CD4-positive, alpha-beta T cell (primary cell): ENCODE measurements around the gene PGBD5. TPM values are rescaled to one million over a fixed set of nuclear protein-coding genes. Genes with fewer than 3 reads are reported as not detected.

Experiments
- ATAC-seq: fragments of 200-7000 bp; cut with Tn5 transposase; one replicate; pipeline ENCODE4 v1.10.0; 2022; ENCODE audit warnings: mild to moderate bottlenecking; ENCODE audit not compliant: poor library complexity
- CTCF ChIA-PET: fragments of 350-600 bp; sonication (Branson Sonifier 250); formaldehyde crosslinking; loops from one replicate; lab custom pipeline; 2021; ENCODE audit warnings: antibody characterized with exemption, inconsistent platforms; lab: Charles Lee
- POLR2A ChIA-PET: fragments of 350-600 bp; sonication (Branson Sonifier 250); formaldehyde crosslinking; loops from one replicate; lab custom pipeline; 2021; ENCODE audit warnings: antibody characterized with exemption, inconsistent platforms; lab: Charles Lee
- DNase-seq, 14 experiments: peaks; one replicate each; pipeline ENCODE4 v3.0.0-alpha.2; 2013 to 2020; ENCODE audit warnings: mixed read lengths in 2 of 14
- H3K27ac ChIP-seq, 2 donors: one replicate each; pipeline versions ENCODE4 v1.5.1 to v1.7.0; 2013; ENCODE audit warnings: low read length in 2 of 2, low read depth in 1 of 2, mild to moderate bottlenecking in 1 of 2
- H3K27me3 ChIP-seq, 2 experiments: 1 replicate in 1 of 2; 2 replicates in 1 of 2; pipeline versions ENCODE4 v1.6.1 to v1.7.0; 2013; ENCODE audit warnings: low read length in 2 of 2, control low read depth in 1 of 2, mild to moderate bottlenecking in 1 of 2, moderate library complexity in 1 of 2; ENCODE audit not compliant: insufficient read depth in 2 of 2, control insufficient read depth in 1 of 2
- H3K36me3 ChIP-seq: one replicate; pipeline ENCODE4 v1.6.1; 2013; ENCODE audit warnings: low read length, control low read depth; ENCODE audit not compliant: insufficient read depth
- H3K4me1 ChIP-seq: one replicate; pipeline ENCODE4 v1.6.1; 2013; ENCODE audit warnings: low read length, control low read depth; ENCODE audit not compliant: insufficient read depth
- H3K4me3 ChIP-seq: one replicate; pipeline ENCODE4 v1.5.1; 2013; ENCODE audit warnings: mild to moderate bottlenecking, low read length, moderate library complexity
- H3K9me3 ChIP-seq, 2 experiments: 1 replicate in 1 of 2; 2 replicates in 1 of 2; pipeline versions ENCODE4 v1.6.1 to v1.7.0; 2013; ENCODE audit warnings: low read length in 2 of 2, mild to moderate bottlenecking in 2 of 2, control low read depth in 1 of 2, moderate library complexity in 1 of 2; ENCODE audit not compliant: control insufficient read depth in 1 of 2, insufficient read depth in 1 of 2
- H3K27ac Mint-ChIP-seq: one replicate; pipeline ENCODE4 v1.8.0; 2020; ENCODE audit warnings: mixed read lengths
- H3K27me3 Mint-ChIP-seq: one replicate; pipeline ENCODE4 v1.8.0; 2021; ENCODE audit warnings: mixed read lengths
- H3K36me3 Mint-ChIP-seq: one replicate; pipeline ENCODE4 v1.8.0; 2021; ENCODE audit warnings: low read depth, mixed read lengths
- H3K4me1 Mint-ChIP-seq: one replicate; pipeline ENCODE4 v1.8.0; 2021; ENCODE audit warnings: low read depth, mixed read lengths
- H3K4me3 Mint-ChIP-seq: one replicate; pipeline ENCODE4 v1.8.0; 2020; ENCODE audit warnings: mild to moderate bottlenecking, mixed read lengths
- H3K9me3 Mint-ChIP-seq: one replicate; pipeline ENCODE4 v1.8.0; 2020; ENCODE audit warnings: mixed read lengths
- CTCF ChIP-seq: fragments of 200-600 bp; IDR thresholded peaks from one replicate; pipeline ENCODE4 v1.8.0; 2022; ENCODE audit warnings: antibody characterized with exemption, mild to moderate bottlenecking
- intact Hi-C, 2 experiments: fragments of 100-400 bp; cut with DNase I in 1 of 2; cut with micrococcal nuclease in 1 of 2; formaldehyde crosslinking; loops; one replicate each; pipeline versions ENCODE4 v1.15.1 to v1.9.0; 2023 to 2025; cut with DNase I, micrococcal nuclease
- total RNA-seq, 174 experiments: library from RNA in 2 of 174; stranded (reverse) in 2 of 174; gene quantifications; one replicate each; pipeline ENCODE4 v1.2.3 and lab custom pipeline; 2021 to 2026

The PGBD5 gene
- total RNA-seq, 2 experiments from 2014 or later = not detected

- Histone ChIP-seq H3K4me3 (no peak overlapping the region), H3K4me1 (peaks cover 5% of the 10 kb centered on the region), H3K27ac (no peak overlapping the region), H3K9me3 (no peaks in the 10 kb centered on the region), H3K36me3 (no peaks in the 10 kb centered on the region), H3K27me3 (no peaks in the 10 kb centered on the region)
- peaks cover 4% of the 10 kb centered on the region for H3K4me1 Mint-ChIP-seq
- H3K9me3 Mint-ChIP-seq = no peaks in the 10 kb centered on the region
- no peak overlapping the region for H3K27ac Mint-ChIP-seq
- no peak overlapping the region for H3K4me3 Mint-ChIP-seq
- ATAC-seq (no peak), DNase-seq (no peak)
- no peaks in the 10 kb centered on the region for H3K27me3 Mint-ChIP-seq
- intact Hi-C loops = loop anchor here (1.0 to 10.0 kb wide), 5 partner anchors 142 to 1645 kb away; no protein-coding TSS in a partner anchor
- H3K36me3 Mint-ChIP-seq = no peaks in the 10 kb centered on the region
- CTCF ChIA-PET = no interaction called here
- POLR2A ChIA-PET = no interaction called here
- no peak for TF ChIP-seq CTCF
Measured at GRCh38 chr1:230309646-230310177, 116.4 kb downstream of the PGBD5 start.

GRCh38 chr1:230308821-230309220 lies 117.3 kb downstream of the PGBD5 start:
- no peaks in the 10 kb centered on the region for H3K9me3 Mint-ChIP-seq
- Histone ChIP-seq H3K27ac (no peak overlapping the region), H3K27me3 (no peaks in the 10 kb centered on the region), H3K4me3 (no peak overlapping the region), H3K9me3 (no peaks in the 10 kb centered on the region), H3K36me3 (no peaks in the 10 kb centered on the region), H3K4me1 (peaks cover 5% of the 10 kb centered on the region)
- DNase-seq (no peak), ATAC-seq (no peak)
- POLR2A ChIA-PET = no interaction called here
- H3K36me3 Mint-ChIP-seq = no peaks in the 10 kb centered on the region
- intact Hi-C loops = loop anchor here in 1 of 2 experiments (10.0 kb wide), 1 partner anchor 1644 kb away; no protein-coding TSS in a partner anchor
- H3K27me3 Mint-ChIP-seq = no peaks in the 10 kb centered on the region
- H3K4me1 Mint-ChIP-seq = peaks cover 4% of the 10 kb centered on the region
- no peak overlapping the region for H3K4me3 Mint-ChIP-seq
- CTCF ChIA-PET = no interaction called here
- TF ChIP-seq CTCF = no peak
- H3K27ac Mint-ChIP-seq = no peak overlapping the region

GRCh38 chr1:230308039-230308438 lies 118.1 kb downstream of the PGBD5 start:
- ChIA-PET CTCF (no interaction called here), POLR2A (no interaction called here)
- Histone ChIP-seq H3K4me1 (peaks cover 5% of the 10 kb centered on the region), H3K9me3 (no peaks in the 10 kb centered on the region), H3K36me3 (no peaks in the 10 kb centered on the region), H3K27ac (no peak overlapping the region), H3K4me3 (no peak overlapping the region), H3K27me3 (no peaks in the 10 kb centered on the region)
- no peak for TF ChIP-seq CTCF
- H3K4me1 Mint-ChIP-seq = peaks cover 4% of the 10 kb centered on the region
- H3K4me3 Mint-ChIP-seq = no peak overlapping the region
- no peaks in the 10 kb centered on the region for H3K27me3 Mint-ChIP-seq
- ATAC-seq (no peak), DNase-seq (no peak)
- intact Hi-C loops = loop anchor here in 1 of 2 experiments (10.0 kb wide), 1 partner anchor 1643 kb away; no protein-coding TSS in a partner anchor
- no peaks in the 10 kb centered on the region for H3K9me3 Mint-ChIP-seq
- H3K36me3 Mint-ChIP-seq = no peaks in the 10 kb centered on the region
- H3K27ac Mint-ChIP-seq = no peak overlapping the region
